HCT116 (cell line): ENCODE results near the gene KMT2D. TPM values are rescaled to one million over a fixed set of nuclear protein-coding genes. Genes with fewer than 3 reads are reported as not detected.

Source experiments
- ATAC-seq: fragments of 200-7000 bp; cut with Tn5 transposase; 2 replicates; pipeline ENCODE4 v1.9.1; 2020; ENCODE audit warnings: mild to moderate bottlenecking, moderate library complexity
- BruUV-seq: library from RNA; stranded (reverse); fragments of 400-500 nt; replicated peaks from 2 replicates; lab custom pipeline; 2021; lab: Mats Ljungman, UMichigan
- CTCF ChIA-PET: fragments of 300-600 bp; sonication (Branson Sonifier 250); formaldehyde crosslinking; loops from one replicate; lab custom pipeline; 2021; ENCODE audit warnings: antibody characterized with exemption; lab: Charles Lee
- POLR2A ChIA-PET: fragments of 300-600, 350-600 bp; sonication (Branson Sonifier 250); formaldehyde crosslinking; loops from one replicate; lab custom pipeline; 2021; ENCODE audit warnings: antibody characterized with exemption; lab: Charles Lee
- RAD21 ChIA-PET, 2 experiments: fragments of 300-600 bp; sonication (Branson Sonifier 250); formaldehyde crosslinking; loops; one replicate each; lab custom pipeline; 2023; ENCODE audit warnings: low total read pairs in 2 of 2; ENCODE audit not compliant: uncharacterized antibody in 2 of 2, unreplicated experiment in 2 of 2, low non-redundant PET in 1 of 2; lab: Charles Lee
- DNase-seq: peaks from one replicate; pipeline ENCODE4 v3.0.0-alpha.2; 2010; ENCODE audit warnings: low read depth, low spot score
- H2AFZ ChIP-seq: fragments of 200-600 bp; shearing (Covaris generic), sonication (generic); 2 replicates; pipeline ENCODE4 v1.6.1; 2017; ENCODE audit warnings: low read depth, mixed run types, mixed read lengths, antibody characterized with exemption, low read length; ENCODE audit not compliant: poor library complexity, severe bottlenecking
- H3K27ac ChIP-seq: 2 replicates; pipeline ENCODE4 v1.5.1; 2012; ENCODE audit warnings: low read depth, low read length
- H3K27me3 ChIP-seq: fragments of 200-600 bp; sonication (generic); 2 replicates; pipeline ENCODE4 v1.6.1; 2016; ENCODE audit warnings: mixed run types, low read length, mixed read lengths; ENCODE audit not compliant: insufficient read depth
- H3K36me3 ChIP-seq, 2 experiments: fragments of 200-500 bp in 1 of 2; fragments of 200-600 bp in 1 of 2; sonication (Bioruptor generic) in 1 of 2; sonication (generic) in 1 of 2; 2 replicates each; pipeline versions ENCODE4 v1.5.1 to v1.6.1; 2014 to 2016; ENCODE audit warnings: low read length in 2 of 2, inconsistent platforms in 1 of 2, mixed read lengths in 1 of 2, mixed run types in 1 of 2; ENCODE audit not compliant: insufficient read depth in 2 of 2, control insufficient read depth in 1 of 2
- H3K4me1 ChIP-seq, 2 experiments: fragments of 200-600 bp in 1 of 2; sonication (generic) in 1 of 2; 2 replicates each; pipeline versions ENCODE4 v1.5.1 to v1.6.1; 2012 to 2017; ENCODE audit warnings: low read length in 2 of 2, inconsistent platforms in 1 of 2, mild to moderate bottlenecking in 1 of 2, mixed read lengths in 1 of 2, mixed run types in 1 of 2, moderate library complexity in 1 of 2; ENCODE audit not compliant: insufficient read depth in 2 of 2, control insufficient read depth in 1 of 2
- H3K4me2 ChIP-seq: fragments of 200-600 bp; sonication (generic); 2 replicates; pipeline ENCODE4 v1.6.1; 2017; ENCODE audit warnings: mixed run types, low read length, mixed read lengths
- H3K4me3 ChIP-seq, 2 experiments: fragments of 200-600 bp in 1 of 2; sonication (generic) in 1 of 2; replicated peaks in 1 of 2; 2 replicates each; pipeline ENCODE4 v1.5.1; 2011 to 2016; ENCODE audit warnings: low read length in 2 of 2, control low read depth in 1 of 2, low read depth in 1 of 2, mild to moderate bottlenecking in 1 of 2, mixed read lengths in 1 of 2, mixed run types in 1 of 2
- H3K79me2 ChIP-seq: fragments of 200-600 bp; sonication (generic); 2 replicates; pipeline ENCODE4 v1.6.1; 2017; ENCODE audit warnings: mild to moderate bottlenecking, mixed run types, low read length, moderate library complexity, mixed read lengths; ENCODE audit not compliant: insufficient read depth
- H3K9ac ChIP-seq: fragments of 200-600 bp; sonication (generic); 2 replicates; pipeline ENCODE4 v1.6.1; 2016; ENCODE audit warnings: low read length, mixed read lengths
- H3K9me2 ChIP-seq: fragments of 200-600 bp; sonication (generic), shearing (Covaris generic); 2 replicates; pipeline ENCODE4 v1.6.1; 2017; ENCODE audit warnings: mixed run types, mild to moderate bottlenecking, moderate library complexity; ENCODE audit not compliant: insufficient read depth
- H3K9me3 ChIP-seq, 2 experiments: fragments of 200-500 bp in 1 of 2; fragments of 200-600 bp in 1 of 2; sonication (Bioruptor generic) in 1 of 2; sonication (generic) in 1 of 2; 2 replicates each; pipeline ENCODE4 v1.6.1; 2014 to 2017; ENCODE audit warnings: low read length in 2 of 2, mixed read lengths in 2 of 2, inconsistent platforms in 1 of 2, low read depth in 1 of 2, mild to moderate bottlenecking in 1 of 2, mixed run types in 1 of 2, moderate library complexity in 1 of 2; ENCODE audit not compliant: control insufficient read depth in 1 of 2, insufficient read depth in 1 of 2
- H4K20me1 ChIP-seq: fragments of 200-600 bp; sonication (generic), shearing (Covaris generic); 2 replicates; pipeline ENCODE4 v1.6.1; 2017; ENCODE audit warnings: mixed run types, mild to moderate bottlenecking, moderate library complexity; ENCODE audit not compliant: insufficient read depth
- CBX3 ChIP-seq: IDR thresholded peaks from 2 replicates; pipeline ENCODE4 v1.6.1; 2012; ENCODE audit warnings: low read depth
- CEBPB ChIP-seq: IDR thresholded peaks from 2 replicates; pipeline ENCODE4 v1.6.1; 2012; ENCODE audit warnings: low read depth
- CTCF ChIP-seq, 3 experiments: fragments of 200-600 bp in 1 of 3; sonication (generic) in 1 of 3; IDR thresholded peaks in 2 of 3; conservative IDR thresholded peaks in 1 of 3; 2 replicates each; pipeline ENCODE4 v1.5.1; 2012 to 2017; ENCODE audit warnings: low read depth in 2 of 3, low read length in 2 of 3, antibody characterized with exemption in 1 of 3, borderline replicate concordance in 1 of 3, control low read depth in 1 of 3, mild to moderate bottlenecking in 1 of 3, mixed read lengths in 1 of 3, mixed run types in 1 of 3, moderate library complexity in 1 of 3; ENCODE audit not compliant: insufficient read depth in 1 of 3
- EGR1 ChIP-seq: IDR thresholded peaks from 2 replicates; pipeline ENCODE4 v1.6.1; 2012; ENCODE audit warnings: low read depth
- EZH2 ChIP-seq: fragments of 200-600 bp; sonication (generic); IDR thresholded peaks from 2 replicates; pipeline ENCODE4 v1.6.1; 2017; ENCODE audit warnings: antibody characterized with exemption, mixed run types
- EZH2phosphoT487 ChIP-seq: fragments of 200-600 bp; IDR thresholded peaks from 2 replicates; pipeline ENCODE4 v1.6.1; 2018; ENCODE audit warnings: antibody characterized with exemption, borderline replicate concordance
- FOSL1 ChIP-seq: IDR thresholded peaks from 2 replicates; pipeline ENCODE4 v1.6.1; 2012; ENCODE audit warnings: low read depth
- JUND ChIP-seq: IDR thresholded peaks from 2 replicates; pipeline ENCODE4 v1.6.1; 2012
- POLR2A ChIP-seq: IDR thresholded peaks from 2 replicates; pipeline ENCODE4 v1.7.0; 2011; ENCODE audit warnings: borderline replicate concordance; ENCODE audit not compliant: insufficient read depth, insufficient read length; ENCODE audit errors: extremely low read depth
- SIN3A ChIP-seq: IDR thresholded peaks from 2 replicates; pipeline ENCODE4 v1.6.1; 2012; ENCODE audit warnings: low read depth
- SP1 ChIP-seq: IDR thresholded peaks from 2 replicates; pipeline ENCODE4 v1.6.1; 2012; ENCODE audit warnings: low read depth
- SRF ChIP-seq: IDR thresholded peaks from 2 replicates; pipeline ENCODE4 v1.6.1; 2012; ENCODE audit warnings: low read depth
- TCF7L2 ChIP-seq: IDR thresholded peaks from 2 replicates; pipeline ENCODE4 v1.7.0; 2011; ENCODE audit warnings: borderline replicate concordance, inconsistent platforms; ENCODE audit not compliant: insufficient read depth, insufficient read length; ENCODE audit errors: extremely low read depth
- ZFX ChIP-seq: fragments of 450-650 bp; IDR thresholded peaks from 2 replicates; pipeline ENCODE4 v1.6.1; 2017
- ZNF274 ChIP-seq: fragments of 200-500 bp; sonication (Bioruptor generic); IDR thresholded peaks from 2 replicates; pipeline ENCODE4 v1.6.1; 2014; ENCODE audit warnings: mild to moderate bottlenecking, low read depth, low read length, inconsistent platforms
- intact Hi-C: fragments of 100-400 bp; cut with micrococcal nuclease; formaldehyde crosslinking; loops from 2 replicates; pipeline ENCODE4 v1.10.0; 2022
- total RNA-seq: library from RNA; stranded (reverse); gene quantifications from one replicate; pipeline ENCODE4 v1.2.1, GENCODE V29; 2021; ENCODE audit not compliant: unreplicated experiment
- TF ChIP-seq, protein P1 (sequence below): IDR thresholded peaks from 2 replicates; pipeline ENCODE4 v1.6.1; 2011; ENCODE audit warnings: mild to moderate bottlenecking, low read length, moderate library complexity; ENCODE audit not compliant: insufficient replicate concordance; ENCODE audit errors: extremely low read depth
- TF ChIP-seq, protein P2 (sequence below): IDR thresholded peaks from 2 replicates; pipeline ENCODE4 v1.6.1; 2012
- TF ChIP-seq, protein P3 (sequence below): IDR thresholded peaks from 2 replicates; pipeline ENCODE4 v1.6.1; 2012; ENCODE audit warnings: low read depth

KMT2D gene
- total RNA-seq, 1 experiment from 2014 or later, result 71.3 TPM

DNA sequence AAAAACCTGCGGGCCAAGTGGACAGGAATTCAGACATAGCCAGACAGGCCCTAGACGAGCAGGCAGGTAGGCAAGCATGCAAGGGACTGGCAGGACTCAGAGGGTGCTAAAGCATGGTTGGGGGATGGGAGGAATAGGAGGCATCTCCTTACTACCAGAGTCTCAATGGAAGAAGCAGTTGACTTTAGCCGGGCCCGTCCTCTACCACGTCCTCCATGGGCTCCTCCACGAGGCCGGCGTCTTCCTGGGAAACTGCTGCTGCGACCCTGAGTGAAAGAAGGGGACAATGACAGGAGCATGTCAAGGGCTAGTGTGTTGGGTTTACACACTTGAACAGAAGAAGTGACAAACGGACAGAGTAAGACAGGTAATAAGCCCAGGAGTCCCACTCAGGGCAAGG lies 11.6 kb downstream of the KMT2D start:
- no peak for ATAC-seq
- DNase-seq, result no peak

More for the DNA sequence above, 11.6 kb downstream of the KMT2D start:
- H3K79me2 ChIP-seq, result peaks cover 33% of the 10 kb centered on the region; the same call in 1 of the 2 replicates
- ChIA-PET CTCF (no interaction called here), POLR2A (no interaction called here), RAD21 (no interaction called here)
- H3K4me2 ChIP-seq, result no peak overlapping the region
- no peak overlapping the region for H2AFZ ChIP-seq
- no TSS peak for BruUV-seq
- no peak for TF ChIP-seq EZH2
- no peak for TF ChIP-seq ZFX
- TF ChIP-seq, protein P1, sequence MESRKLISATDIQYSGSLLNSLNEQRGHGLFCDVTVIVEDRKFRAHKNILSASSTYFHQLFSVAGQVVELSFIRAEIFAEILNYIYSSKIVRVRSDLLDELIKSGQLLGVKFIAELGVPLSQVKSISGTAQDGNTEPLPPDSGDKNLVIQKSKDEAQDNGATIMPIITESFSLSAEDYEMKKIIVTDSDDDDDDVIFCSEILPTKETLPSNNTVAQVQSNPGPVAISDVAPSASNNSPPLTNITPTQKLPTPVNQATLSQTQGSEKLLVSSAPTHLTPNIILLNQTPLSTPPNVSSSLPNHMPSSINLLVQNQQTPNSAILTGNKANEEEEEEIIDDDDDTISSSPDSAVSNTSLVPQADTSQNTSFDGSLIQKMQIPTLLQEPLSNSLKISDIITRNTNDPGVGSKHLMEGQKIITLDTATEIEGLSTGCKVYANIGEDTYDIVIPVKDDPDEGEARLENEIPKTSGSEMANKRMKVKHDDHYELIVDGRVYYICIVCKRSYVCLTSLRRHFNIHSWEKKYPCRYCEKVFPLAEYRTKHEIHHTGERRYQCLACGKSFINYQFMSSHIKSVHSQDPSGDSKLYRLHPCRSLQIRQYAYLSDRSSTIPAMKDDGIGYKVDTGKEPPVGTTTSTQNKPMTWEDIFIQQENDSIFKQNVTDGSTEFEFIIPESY, result no peak
- no peak for TF ChIP-seq SP1
- TF ChIP-seq, protein P2, sequence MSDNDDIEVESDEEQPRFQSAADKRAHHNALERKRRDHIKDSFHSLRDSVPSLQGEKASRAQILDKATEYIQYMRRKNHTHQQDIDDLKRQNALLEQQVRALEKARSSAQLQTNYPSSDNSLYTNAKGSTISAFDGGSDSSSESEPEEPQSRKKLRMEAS, result no peak
- TF ChIP-seq CEBPB, result no peak
- no peak for TF ChIP-seq ZNF274
- TF ChIP-seq, protein P3, sequence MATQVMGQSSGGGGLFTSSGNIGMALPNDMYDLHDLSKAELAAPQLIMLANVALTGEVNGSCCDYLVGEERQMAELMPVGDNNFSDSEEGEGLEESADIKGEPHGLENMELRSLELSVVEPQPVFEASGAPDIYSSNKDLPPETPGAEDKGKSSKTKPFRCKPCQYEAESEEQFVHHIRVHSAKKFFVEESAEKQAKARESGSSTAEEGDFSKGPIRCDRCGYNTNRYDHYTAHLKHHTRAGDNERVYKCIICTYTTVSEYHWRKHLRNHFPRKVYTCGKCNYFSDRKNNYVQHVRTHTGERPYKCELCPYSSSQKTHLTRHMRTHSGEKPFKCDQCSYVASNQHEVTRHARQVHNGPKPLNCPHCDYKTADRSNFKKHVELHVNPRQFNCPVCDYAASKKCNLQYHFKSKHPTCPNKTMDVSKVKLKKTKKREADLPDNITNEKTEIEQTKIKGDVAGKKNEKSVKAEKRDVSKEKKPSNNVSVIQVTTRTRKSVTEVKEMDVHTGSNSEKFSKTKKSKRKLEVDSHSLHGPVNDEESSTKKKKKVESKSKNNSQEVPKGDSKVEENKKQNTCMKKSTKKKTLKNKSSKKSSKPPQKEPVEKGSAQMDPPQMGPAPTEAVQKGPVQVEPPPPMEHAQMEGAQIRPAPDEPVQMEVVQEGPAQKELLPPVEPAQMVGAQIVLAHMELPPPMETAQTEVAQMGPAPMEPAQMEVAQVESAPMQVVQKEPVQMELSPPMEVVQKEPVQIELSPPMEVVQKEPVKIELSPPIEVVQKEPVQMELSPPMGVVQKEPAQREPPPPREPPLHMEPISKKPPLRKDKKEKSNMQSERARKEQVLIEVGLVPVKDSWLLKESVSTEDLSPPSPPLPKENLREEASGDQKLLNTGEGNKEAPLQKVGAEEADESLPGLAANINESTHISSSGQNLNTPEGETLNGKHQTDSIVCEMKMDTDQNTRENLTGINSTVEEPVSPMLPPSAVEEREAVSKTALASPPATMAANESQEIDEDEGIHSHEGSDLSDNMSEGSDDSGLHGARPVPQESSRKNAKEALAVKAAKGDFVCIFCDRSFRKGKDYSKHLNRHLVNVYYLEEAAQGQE, result no peak
- no peak for TF ChIP-seq EGR1
- no peak for TF ChIP-seq CBX3
- no peak for TF ChIP-seq EZH2phosphoT487
- no peak for TF ChIP-seq JUND
- TF ChIP-seq CTCF (IDR thresholded peaks at IDR 0.05 in 2 of 3, conservative IDR thresholded peaks at IDR 0.05 in 1 of 3; ENCODE audit: borderline replicate concordance in 1 of 3, insufficient read depth in 1 of 3, low read depth in 2 of 3, low read length in 2 of 3), result no peak
- no peak for TF ChIP-seq SRF
- TF ChIP-seq FOSL1, result no peak
- TF ChIP-seq SIN3A, result no peak
- TF ChIP-seq POLR2A, result no peak
- TF ChIP-seq TCF7L2, result no peak
- H3K36me3 ChIP-seq, result peaks cover 63 to 80% of the 10 kb centered on the region in 2 experiments
- no peaks in the 10 kb centered on the region for H4K20me1 ChIP-seq
- no peak overlapping the region for H3K9ac ChIP-seq
- H3K9me2 ChIP-seq, result no peaks in the 10 kb centered on the region
- intact Hi-C loops, result no loop called here
- H3K27me3 ChIP-seq, result no peaks in the 10 kb centered on the region
- no peak overlapping the region for H3K27ac ChIP-seq
- H3K4me1 ChIP-seq, result peaks cover 0 to 4% of the 10 kb centered on the region in 2 experiments; a peak in 1 of 4 replicates
- H3K4me3 ChIP-seq, result no peak overlapping the region
- no peaks in the 10 kb centered on the region for H3K9me3 ChIP-seq
